Measurements from ENCODE around the gene ZNHIT3.

- TF ChIP-seq CTCF (IDR thresholded peaks at IDR 0.05) (no peak), POLR2A (IDR thresholded peaks at IDR 0.05) (no peak)
These were observed 24.7 kb downstream of the ZNHIT3 start for GRCh38 chr17:36511216-36511615.
